Activated T-cell treated with anti-CD3 and anti-CD28 coated beads for 24 hours (primary cell): ENCODE results near the gene KDM4C.
"Not testable (repeated sequence)": the region's sequence is repeated elsewhere in the genome, so short reads cannot be mapped to it uniquely, and the experiment has no call there.

Source experiments
- DNase-seq: peaks from one replicate; pipeline ENCODE4 v3.0.0-alpha.2; 2020; ENCODE audit warnings: low read depth

The KDM4C gene

DNA sequence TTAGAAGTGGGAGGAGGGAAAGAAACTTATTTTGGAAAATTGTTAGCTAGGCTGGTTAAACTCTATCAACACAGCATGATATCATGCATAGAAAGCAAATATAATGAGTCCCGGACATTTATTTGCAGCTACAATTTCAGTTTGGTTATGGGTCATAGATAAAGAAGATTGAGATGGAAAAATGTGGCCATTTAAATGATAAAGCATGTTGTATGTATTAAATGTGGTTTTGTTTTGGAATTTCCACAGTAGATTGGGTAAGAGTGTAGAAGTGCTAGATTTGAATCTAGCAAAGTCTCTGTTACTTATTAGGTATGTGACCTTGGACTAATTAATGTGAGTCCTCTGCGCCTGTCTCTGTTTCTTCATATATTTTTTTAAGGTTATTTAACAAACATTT is 217.4 kb downstream of the KDM4C start:
- DNase-seq, result no peak

DNA sequence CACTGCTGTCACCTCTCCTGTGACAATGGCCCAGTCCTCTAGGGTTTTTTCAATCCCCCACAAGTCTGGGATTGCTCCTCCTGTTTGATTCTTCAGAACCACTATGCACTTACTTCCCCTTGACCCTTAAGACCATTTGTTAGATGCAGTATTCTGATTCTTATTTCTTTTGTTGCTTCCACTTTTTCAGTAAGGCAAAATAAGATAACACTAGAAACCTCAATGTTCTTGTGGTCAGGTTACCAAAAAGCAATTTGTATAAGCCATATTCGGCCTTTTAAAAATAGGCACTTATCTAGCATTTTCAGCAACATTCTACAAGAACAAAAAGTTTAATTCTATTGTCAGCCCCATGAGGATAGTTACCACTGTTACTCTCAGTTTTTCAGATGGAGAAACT is 220.0 kb downstream of the KDM4C start:
- no peak for DNase-seq

DNA sequence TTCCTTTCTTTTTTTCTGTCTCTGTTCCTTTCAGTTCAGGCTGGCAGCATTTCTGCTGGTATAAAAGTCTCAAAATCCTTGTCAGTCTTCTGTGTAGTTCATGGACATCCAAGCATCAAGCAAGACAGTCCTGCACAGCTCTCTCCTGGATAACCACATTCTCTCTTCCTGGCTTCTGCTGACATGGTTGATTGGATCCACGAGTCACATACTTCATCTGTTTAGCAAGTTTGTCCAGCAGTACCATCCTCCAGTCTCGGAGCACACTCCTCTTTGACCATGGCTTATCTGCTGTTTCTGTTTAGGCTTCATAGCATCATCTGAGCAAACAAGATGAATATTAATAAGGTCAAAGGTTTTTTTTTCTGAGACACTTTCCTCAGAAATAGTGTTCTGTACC is 220.8 kb downstream of the KDM4C start:
- no peak for DNase-seq

DNA sequence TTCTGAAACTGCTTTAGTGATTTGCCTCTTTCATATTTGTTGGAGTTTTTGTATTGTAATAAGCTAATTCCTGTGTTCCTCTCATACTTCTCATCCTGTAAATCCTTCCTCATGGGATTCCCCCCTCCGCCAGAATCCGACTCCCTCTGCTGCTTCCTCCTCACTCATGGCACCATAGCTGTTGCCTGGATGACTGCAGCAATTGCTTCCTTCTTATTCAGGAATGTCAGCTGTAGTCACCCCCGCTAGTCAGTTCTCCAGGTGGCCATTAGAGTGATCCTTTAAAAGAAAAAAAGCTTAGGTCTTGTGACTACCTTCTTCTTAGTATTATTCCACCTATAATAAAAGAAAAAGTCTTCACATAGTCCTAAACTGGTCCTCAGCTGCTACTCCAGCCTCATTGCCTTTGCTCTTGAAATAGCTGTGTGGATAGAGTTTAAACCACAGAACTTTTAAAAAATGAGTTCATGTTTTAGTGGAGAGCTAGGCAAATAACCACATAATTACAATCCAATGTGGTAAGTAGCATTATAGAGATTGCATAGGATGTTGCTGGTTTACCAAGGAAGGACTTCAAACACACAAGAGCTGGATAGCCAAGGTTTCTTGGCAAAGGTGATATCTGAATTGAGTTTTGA is 227.3 kb downstream of the KDM4C start:
- DNase-seq, result no peak

DNA sequence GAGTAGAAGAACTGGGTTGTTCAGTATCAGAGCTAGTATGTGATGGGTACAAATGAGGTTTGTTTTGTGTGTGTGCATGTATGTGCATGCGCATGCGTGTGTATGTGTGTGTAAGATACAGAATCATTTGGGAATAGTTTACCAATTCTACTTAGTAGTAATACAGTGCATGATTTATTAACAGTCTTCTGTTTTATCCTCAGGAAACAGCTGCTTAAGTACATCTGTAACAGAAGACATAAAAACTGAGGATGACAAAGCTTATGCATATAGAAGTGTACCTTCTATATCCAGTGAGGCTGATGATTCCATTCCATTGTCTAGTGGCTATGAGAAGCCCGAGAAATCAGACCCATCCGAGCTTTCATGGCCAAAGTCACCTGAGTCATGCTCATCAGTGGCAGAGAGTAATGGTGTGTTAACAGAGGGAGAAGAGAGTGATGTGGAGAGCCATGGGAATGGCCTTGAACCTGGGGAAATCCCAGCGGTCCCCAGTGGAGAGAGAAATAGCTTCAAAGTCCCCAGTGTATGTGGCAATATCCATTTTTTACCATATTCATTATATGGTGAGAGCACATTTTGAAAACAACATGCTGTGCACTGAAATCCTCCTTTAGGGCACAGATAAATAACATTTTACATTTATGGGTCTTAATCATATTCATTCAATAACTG is 228.5 kb downstream of the KDM4C start:
- no peak for DNase-seq

DNA sequence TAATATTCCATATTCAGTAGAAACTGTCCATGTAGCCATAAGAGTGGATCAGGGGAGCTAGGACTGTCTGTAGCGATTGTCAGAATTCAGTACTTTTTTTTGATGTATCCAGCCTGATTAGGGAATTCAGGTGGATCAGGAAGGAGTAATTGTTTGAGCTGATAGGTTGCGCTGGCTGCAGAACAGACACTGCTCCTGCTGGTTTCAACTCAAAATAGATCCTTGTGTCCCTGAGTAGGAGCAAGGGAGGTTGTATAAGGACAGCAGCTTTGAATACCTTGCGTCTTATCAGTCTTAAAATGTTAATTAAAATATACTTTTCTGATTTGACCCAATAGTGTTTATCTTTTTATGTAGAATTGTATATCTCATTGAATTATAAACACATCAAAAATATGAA is 229.6 kb downstream of the KDM4C start:
- DNase-seq, result no peak

DNA sequence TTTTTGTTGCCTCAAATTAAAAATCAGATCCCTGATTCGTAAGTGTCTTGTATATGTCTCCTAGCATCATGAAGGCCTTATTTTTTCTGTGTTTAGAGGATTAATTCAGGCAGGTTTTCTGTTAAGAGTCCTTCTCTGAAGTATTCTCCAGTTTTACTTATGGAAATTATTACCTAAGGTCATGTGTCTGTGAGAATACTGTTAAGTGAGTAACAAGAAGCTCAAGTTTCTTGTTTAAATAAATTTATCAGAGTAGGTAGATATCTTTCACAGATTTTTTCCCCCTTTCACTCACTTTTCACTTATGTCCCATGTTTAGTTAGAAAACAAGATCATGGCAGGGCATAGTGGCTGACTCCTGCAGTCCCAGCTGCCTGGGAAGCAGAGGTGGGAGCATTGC is 233.6 kb downstream of the KDM4C start:
- no peak for DNase-seq

DNA sequence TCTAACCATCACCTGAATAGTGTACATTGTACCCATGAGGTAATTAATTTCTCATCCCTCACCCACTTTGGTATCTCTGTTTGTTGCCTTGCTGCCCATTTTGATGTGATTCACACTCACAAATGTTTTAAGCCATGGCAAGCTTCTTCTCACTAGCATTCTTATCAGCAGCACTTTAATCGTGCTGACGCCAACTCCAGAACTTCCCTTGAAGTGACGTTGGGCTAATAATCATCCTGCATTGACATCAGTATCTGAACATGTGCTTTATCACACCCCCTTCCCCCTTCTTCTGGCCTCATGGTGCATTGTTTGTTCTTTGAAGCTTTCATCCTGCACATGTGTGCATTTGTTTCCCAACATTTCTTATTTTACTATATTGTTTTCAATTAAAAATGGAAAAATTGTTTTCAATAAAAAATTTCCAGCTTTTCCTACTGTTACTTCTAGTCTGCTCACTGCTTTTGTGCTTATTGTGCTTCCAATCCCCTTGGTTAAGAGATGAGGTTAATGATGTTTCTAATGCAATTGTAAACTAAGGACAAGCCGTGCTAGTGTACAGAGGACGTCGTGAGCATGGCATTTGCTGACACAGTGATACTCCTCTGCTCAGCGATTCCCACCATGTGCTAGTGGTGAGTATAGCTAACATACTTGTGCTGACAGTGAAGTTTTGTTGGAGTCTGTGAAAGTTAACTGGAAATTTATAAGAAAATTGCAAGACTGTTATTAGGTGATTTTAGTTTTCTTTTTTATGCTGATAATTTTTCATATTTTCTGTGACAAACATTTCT is 238.5 kb downstream of the KDM4C start:
- DNase-seq, result no peak

DNA sequence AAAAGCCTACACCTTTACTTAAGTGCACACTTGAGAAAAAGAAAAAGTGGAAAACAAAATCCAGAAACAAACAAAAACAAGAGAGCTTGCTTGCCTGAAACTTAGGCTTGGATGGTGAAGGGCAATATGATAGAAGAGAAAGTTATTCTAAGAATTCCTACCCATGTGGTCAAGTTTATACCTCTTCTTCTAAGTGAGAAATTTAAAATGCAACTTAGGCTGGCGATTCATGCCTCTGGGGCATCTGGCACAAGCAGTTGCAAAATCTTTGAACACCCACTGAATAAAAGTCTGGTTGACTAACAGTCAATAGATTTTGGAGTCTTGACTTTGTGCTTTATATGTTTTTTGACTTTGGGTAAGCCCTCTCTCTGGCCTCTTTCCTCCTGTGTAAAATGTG is 239.6 kb downstream of the KDM4C start:
- DNase-seq, result no peak

DNA sequence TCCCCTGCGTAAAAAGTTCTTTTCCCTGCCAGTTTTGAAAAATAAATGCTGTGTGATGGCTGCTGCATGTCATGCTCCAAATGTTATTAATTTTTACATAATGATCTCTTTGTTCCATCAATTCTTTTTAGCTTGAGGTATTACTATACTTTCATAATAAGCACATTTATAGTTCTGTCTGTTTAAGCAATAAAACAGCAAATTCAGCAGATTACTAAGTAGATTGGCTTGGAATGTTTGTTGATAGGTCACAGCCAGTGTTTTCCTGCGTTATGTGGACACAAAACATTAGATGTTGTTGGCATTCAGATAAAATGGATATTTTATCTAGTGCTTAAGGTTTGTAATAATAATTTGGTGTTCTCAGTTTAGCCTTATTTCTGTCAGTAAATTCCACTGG is 242.0 kb downstream of the KDM4C start:
- DNase-seq, result no peak

DNA sequence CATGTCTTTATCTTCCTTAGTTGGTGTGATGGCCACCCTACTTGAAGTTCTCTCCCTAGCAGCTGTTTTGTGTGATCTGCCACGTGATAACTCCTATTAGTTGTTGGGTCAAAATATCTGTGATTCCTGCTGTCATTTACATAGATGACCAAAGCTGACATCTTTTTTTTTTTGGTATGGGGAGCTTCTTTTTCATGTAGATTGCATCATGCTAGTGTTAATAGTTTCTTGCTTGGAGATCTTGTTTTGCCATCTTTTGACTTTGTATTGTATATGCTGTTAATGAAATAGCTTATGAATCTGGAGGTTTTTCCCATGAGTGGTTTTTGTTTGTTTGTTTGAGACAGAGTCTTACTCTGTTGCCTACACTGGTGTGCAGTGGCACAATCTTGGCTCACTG is 243.8 kb downstream of the KDM4C start:
- no peak for DNase-seq

DNA sequence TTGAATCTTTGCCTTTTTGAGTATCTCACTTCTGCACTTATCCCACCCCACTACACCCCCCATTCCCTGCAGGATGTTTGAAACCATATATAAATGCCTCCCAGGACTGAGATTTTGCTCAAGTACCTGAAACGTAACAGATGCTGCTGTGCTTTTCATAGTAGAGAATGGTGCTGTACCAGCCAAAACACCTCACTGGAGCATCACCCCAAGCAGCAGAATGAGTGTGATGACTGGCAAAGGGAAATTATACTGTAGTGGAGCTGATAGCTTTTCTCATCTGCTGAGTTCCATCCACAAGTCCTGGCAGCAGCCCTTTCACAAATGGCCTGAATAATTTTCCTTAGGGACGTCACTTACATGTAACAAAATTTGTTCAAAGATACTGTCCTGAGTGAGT is 246.1 kb downstream of the KDM4C start:
- DNase-seq, result no peak

DNA sequence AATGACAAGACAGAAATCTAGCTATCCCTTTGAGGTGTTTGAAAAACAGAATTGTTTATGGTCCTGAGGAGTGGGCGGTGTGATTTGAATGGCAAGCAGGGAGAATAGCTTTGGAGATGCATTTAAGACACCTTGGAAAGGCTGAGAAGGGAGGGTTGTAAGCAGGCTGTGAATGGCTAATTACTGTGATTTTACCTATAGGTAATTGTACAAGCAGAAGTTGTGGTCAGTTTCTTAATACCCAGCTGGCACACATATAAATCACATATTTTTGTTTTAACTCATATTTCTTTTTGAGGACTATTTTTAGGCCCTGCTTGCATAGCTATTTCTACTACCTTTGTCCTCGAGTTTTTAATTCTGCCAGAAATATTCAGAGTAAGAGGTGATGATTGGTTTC is 248.6 kb downstream of the KDM4C start:
- DNase-seq, result no peak

DNA sequence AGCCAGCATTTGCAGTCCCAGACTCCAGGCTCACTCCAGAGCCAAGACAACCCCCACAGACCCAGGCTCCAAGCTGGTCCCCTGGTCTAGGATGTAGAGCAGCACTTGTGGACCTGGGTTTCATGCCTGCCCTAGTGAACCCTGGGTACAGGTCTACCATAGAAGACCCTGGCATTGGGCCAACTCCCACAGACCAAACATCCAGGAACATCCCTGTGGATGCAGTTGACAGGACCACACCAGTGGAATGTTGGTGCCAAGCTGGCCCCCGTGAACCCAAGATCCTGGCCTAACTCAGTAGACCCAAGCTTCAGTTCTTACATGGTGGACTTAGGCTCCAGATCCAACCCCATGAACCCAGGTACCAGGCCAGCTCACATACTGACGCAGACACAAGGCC is 250.6 kb downstream of the KDM4C start:
- no peak for DNase-seq

DNA sequence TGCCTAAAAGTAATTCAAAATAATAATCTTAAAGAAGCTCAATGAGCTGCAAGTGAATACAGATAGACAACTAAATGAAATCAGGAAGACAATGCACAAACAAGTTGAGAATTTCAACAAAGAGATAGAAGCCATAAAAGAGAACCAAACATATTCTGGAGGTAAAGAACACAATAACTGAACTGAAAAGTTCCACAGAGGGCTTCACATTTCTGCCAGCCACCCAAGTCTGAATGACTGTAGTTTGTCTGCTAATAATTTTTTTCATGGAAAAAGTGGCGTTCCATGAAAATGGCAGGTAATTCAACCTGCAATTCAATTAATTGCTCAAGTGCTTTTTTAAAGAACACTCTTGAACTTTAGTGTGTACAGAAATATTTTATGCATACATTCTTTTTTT is 251.3 kb downstream of the KDM4C start:
- no peak for DNase-seq

DNA sequence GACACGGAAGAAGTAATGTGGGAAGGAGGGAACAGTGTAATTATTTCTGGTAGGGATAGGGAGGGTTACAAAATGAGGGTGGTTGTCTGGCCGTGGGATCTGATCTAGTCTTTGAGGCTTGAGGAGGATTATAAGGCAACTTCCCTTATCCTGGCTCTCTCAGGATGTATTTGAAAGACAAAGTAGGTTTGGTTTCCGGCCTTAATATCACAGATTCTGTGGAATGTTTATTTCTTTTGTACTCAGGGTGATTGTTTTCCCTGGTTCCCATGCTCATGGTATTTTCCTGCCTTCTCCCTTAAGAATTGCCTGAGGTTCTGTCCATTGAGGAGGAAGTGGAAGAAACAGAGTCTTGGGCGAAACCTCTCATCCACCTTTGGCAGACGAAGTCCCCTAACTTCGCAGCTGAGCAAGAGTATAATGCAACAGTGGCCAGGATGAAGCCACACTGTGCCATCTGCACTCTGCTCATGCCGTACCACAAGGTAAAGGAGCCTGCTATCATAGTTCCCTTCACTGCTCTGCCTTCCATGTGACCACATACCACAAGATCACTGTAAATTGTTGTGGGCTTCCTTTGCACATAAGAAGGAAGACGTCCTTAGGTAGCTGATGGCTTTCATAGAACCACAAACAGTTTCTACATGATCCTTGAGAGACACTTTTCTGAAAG is 253.8 kb downstream of the KDM4C start:
- DNase-seq, result no peak

DNA sequence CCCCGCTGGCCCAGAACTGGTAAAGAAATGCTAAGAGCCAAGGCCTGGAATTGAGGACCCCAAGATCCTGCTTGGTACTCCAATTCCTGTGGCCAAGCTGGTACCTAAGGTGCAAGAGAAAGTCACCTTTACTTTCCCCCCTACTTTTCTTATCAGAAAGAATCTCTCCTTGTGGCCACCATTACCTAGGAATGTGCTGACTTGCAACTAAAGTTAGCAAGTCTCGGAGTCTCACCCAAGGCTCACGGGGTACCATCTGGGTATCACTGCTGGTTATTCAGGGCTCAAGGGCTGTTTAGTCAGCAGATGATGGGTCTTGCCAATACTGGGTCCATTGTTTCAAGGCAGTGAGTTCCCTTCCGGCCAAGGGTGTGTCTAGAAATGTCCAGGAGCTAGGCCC is 270.2 kb downstream of the KDM4C start:
- DNase-seq, result no peak

DNA sequence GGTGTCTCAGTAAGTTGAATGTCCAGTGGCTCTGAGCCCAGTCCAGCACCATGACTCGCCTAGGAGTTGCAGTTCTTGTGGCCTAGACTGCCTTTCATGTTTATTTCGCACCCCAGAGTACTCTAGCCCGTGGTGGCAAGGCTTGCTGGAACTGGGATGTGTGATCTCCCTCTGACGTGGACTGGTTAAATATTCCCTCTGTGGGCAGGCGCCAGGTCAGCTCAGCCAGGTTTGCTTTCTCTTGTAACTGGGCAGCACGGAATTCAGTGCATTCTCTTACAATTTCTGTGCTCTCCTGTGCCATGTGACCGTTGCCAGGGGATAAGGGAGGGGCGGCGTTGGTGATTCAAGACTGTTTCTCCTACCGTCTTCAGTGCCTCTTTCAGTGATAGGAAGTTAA is 270.8 kb downstream of the KDM4C start:
- DNase-seq, result no peak

DNA sequence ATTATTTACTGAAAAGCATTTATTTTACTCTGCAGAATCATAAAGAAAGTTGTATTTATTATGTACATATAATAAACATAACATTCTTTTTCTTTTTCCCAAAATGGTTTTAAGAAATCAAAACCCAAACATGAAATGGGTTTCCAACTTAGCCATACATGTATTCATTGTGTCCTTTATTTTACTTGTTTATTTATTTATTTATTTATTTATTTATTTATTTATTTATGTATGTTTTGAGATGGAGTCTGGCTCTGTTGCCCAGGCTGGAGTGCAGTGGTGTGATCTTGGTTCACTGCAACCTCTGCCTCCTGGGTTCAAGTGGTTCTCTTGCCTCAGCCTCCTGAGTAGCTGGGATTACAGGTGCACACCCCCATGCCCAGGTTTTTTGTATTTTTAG is 273.2 kb downstream of the KDM4C start:
- not testable (repeated sequence) for DNase-seq

DNA sequence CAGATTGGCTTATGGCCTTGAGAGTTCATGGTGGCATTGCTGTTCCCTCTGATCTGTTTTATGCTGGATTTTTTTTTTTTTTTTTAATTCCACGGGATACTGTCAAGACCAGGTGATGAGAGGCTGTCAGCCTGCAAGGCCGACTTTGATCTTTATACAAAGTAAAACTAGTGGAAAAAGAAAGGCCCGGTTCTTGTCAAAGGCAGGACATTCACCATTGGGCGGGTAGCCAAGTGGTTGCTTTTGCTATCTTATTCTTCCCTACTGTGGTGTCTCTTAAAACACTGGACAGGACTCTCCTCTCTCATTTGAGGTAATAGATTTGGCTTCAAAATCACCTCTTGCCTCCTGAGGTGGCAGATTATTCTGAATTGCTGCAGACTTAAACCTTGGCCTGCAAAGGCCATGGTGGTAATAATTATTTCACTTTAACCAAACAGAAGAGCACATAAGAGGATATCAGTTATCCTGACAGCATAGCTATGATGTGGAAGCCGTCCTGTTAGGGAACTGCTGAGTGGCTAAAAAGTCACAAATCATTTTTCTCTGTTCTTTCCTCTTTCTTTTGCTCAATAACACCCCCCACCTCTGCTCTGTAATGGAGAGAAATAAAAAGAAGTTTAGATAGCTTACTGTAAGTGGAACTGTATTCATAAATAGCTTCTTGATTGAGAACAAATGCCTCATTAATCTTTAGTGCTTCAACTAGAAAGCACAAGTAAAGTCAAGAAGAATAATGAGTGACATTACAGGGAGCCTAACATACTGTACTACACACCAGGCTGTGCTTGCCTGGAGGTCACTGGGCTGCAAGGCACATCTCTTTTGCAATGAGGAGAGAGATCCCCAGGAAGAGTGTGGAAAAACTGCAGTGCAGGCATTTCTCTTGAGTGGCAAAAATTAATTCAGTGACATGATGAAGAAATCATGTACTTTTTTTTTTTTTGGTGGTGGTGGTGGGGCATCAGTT is 275.6 kb downstream of the KDM4C start:
- DNase-seq, result no peak

DNA sequence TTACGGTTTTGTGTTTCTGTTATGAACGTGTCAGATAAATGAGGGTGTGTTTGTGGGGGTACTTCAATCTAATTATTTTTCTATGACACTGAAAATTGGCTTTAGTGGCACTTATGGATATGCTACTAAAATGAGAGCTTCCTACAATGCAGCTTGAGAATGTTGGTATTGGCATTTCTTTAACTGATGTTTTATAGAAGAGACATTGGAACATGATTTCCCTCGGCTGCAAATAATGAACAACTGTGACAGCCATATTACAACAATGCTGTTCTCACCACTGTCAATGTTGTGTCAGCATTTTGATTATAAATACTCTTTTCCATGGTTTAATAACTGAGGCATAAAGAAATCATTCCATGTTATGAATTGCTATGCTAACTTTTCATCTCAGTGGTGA is 279.4 kb downstream of the KDM4C start:
- DNase-seq, result no peak

DNA sequence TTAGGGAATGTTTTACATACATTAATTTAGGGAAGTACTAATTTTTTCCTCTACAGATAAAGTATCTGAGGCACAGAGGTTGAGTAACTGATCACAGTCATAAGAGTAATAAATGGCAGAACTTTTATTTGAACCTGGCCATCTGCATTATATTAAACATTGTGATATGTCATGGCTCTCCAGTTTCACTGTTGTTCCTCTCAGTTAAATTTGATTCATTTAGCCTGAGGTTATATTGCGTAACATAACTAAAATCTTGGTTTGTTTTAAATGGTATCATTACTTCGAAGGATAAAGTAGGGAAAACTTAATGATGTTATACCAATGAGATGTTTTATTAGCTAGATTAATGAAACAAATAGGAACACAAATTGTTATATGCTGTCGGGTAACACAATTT is 284.4 kb downstream of the KDM4C start:
- no peak for DNase-seq
